ENCODE results near the gene PPIL1.

Gene PPIL1

DNA sequence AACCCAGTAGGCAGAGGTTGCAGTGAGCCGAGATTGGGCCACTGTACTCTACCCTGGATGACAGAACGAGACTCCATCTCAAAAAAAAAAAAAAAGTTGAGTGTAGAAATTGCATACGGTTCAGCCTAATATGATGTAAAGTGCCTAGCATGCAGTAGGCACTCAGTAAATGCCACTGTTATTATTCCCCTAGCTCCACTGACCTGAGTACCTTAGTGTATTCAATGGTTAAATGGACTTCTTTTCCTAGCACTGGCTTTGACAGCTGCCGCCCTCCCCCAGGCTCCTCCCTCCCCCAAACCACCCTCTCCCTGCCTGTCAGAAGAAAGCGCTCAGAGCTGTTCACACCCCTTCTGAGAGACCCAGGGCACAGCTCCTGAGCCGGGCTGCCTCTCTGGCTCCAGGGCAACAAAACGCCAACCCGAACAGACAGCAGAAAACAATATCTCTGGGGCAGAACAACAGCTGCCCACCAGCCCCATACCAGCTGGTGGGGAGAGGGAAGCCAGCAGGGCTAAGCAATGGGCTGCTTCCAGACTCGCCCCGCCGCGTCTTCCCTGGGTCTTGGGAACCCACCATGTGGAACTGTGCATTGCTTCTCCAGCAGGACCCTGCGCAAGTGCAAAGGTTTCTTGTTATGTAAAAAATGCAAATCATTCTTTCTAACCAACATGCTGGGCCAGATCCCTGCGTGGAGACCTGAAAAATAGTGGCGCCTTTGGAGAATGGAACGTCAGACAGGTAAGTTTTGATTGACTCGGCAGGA lies 39.8 kb downstream of the PPIL1 start:
- DNase-seq, result no peak

GRCh38 chr6:36833182-36833789 lies 41.3 kb downstream of the PPIL1 start:
- DNase-seq, result no peak

- no peak for DNase-seq
Measured at GRCh38 chr6:36832313-36832712, 42.3 kb downstream of the PPIL1 start.

DNA sequence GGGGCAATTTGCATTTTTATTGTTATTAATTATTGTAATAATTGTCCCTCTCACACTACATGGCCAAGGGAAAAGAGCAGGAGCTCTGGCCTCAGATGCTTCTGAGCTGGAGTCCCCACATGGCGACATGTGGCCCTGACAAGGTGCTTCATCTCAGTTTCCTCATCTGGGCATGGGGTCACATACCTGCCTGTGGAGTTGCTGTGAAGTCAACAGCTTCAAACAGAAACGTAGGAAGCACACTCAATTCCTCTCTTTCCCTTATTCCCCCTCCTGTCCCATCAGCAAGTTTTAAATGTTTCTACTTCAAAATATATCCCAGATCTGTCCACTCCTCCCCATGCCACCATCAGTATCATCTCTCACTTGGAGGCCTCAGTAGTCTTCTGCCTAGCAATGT lies 44.0 kb downstream of the PPIL1 start:
- DNase-seq, result no peak

- DNase-seq, result no peak
Measured at GRCh38 chr6:36829919-36830544, 44.6 kb downstream of the PPIL1 start.

- DNase-seq, result peak; percentile 64
Measured at GRCh38 chr6:36827261-36828079, 47.1 kb downstream of the PPIL1 start.

DNA sequence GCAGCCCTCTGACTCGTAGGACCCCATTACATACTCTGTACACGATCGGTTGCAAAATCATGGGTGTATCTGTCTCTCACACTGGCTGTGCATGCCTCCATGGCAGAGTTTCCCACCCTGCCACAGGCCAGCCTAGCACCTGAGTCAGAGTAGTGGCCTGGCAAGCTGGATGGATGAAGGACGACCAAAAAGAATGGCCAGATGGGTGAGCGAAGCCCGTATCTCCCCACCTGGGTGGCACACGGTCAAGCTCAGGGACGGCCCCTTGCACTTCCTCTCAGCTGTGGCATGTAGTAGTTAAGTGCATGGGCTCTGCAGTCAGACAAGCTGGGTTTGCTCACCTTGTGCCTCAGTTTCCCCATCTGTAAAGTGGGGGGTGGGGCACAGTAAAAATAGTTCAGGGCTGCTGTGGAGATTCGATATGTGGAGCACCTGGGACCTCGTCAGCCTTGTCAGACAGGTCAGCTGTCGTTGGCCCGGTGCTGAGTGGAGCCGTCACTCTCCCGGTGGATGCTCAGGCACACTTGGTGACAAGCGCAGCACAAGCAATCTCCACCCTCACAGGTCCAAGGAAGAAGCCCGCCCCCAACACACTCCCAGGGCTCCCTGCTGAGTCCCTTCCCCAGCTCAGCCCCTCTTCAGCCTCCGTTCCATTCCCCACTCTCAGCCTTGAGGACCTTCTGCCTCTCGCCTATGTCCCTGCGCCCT lies 47.9 kb downstream of the PPIL1 start:
- DNase-seq, result no peak

DNA sequence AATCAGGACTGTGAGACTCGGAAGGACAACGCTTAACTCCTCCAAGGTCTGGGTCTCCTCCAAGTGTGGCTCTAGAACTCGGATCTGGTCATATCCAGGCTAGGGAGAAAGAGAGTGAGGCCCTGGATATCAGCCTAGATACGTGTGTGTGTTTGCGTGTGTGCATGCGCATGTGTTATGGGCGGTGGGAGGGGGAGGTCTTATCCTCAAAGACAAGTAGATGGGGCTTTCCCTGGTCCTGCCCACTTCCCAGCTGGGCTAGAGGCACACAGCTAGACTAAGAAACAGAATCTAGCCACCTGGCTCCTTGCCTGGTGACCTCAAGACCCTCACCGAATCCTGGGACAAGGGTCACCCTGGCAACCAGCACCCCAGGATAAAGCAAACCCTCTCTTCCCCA lies 48.6 kb downstream of the PPIL1 start:
- no peak for DNase-seq

- no peak for DNase-seq
Measured at GRCh38 chr6:36825452-36825851, 49.2 kb downstream of the PPIL1 start.

DNA sequence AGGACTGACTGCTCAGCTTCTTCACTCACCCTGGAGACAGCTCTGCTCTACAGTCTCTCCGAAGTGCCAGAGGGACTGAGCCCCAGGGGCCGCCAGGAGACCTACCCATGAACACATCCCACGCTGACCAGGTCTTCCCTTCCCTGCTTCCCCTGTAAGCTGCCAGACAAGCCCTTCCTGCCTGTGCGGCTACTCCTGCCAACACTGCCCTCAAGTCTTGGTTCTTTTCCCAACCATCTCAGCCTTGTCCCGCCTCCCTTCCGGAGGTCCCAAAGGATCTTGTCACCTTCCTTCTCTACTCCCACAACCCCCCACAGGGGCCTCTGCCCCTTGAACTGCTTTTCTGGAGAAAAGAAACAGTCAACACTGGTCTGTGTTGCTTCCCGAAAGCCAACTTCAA lies 50.4 kb downstream of the PPIL1 start:
- no peak for DNase-seq

GRCh38 chr6:36823421-36824096 lies 51.0 kb downstream of the PPIL1 start:
- DNase-seq, result no peak

DNA sequence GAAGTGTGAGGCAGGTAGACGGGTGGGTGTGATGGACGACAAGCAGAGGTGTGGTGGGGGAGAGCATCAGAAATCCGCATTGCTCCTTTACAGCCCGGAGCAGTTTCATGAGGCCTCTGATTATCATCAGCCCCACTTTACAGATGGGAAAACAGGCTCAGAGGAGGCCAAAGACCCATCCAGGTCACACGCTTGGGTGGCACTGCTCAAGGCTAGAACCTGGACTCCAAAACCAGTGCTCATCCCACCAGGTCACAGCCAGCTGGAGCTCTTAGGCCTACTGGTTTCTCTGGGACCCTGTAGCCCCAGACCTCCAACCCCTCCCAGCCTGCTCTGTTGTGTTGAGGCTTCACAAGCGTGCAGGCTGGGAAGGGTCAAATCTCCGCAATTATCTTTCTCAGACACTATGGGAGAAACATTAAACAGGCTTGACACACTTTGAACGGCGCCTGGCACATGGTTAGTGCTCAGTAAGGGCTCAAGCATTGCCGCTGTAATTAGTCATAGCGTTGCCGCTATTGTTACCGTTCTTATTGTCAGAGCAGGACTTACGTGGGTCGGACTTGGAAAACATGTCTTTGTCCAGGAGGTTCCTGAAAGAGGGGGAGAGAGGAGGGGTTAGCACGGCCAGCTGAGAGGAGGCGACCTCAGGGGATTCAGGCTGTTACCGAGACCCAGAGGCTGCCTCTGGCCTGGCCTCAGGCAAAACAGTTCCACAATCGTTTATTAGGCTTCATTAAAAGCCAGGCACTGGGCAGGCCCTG lies 51.9 kb downstream of the PPIL1 start:
- no peak for DNase-seq

- DNase-seq, result no peak
Measured at GRCh38 chr6:36821581-36822335, 52.8 kb downstream of the PPIL1 start.

DNA sequence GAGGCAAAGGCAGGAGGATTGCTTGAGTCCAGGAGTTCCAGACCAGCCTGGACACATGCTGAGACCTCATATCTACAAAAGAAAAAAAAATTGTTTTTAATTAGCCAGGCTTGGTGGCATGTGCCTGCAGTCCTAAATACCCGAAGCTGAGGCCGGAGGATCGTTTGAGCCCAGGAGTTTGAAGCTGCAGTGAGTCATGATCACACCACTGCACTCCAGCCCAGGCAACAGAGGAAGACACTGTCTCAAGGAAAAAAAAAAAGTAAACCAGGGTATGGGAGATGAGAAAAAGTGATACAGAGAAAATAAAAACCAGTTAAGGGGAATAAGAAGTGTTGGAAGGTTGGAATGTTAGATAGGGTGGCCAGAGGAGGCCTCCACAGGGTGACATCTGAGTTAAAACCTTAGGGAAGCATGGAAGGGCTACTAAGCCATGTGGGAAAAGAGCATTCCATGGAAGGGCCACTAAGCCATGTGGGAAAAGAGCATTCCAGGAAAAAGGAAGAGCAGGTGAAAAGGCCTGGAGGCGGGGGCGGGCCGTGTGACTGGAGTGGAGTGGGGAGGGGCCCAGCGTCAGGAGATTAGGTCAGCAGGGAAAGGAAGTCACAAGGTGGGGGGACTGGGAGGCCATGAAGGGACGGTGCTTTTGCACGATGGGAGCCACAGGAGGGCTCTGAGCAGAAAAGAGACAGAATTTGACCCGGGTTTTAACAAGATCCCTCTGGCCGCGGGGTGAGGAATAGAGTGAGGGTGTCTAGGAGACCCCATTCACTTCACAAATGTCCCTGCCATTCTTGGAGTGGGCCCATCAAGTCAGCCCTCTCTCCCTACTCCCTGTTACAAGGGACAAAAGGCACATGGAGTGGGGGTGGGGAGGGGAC lies 53.7 kb downstream of the PPIL1 start:
- DNase-seq, result peak; percentile 56

DNA sequence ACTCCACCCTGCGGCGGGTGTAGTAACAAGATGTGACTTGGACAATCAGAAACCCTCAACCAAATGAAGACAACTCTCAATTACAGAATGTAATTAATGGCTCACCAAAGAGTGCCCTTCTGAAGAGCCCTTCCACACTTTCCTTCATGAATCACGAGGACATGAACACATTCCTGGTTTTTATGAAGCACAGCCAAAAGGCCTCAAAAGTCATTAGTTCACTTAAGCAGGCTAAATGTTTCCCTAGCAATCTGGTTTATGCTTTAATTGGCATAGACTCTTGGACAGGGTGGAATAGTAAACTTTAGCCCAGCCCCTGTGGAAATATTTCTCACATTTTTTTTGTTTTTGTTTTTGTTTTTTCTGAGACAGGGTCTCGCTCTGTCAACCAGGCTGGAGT lies 55.8 kb downstream of the PPIL1 start:
- no peak for DNase-seq

DNA sequence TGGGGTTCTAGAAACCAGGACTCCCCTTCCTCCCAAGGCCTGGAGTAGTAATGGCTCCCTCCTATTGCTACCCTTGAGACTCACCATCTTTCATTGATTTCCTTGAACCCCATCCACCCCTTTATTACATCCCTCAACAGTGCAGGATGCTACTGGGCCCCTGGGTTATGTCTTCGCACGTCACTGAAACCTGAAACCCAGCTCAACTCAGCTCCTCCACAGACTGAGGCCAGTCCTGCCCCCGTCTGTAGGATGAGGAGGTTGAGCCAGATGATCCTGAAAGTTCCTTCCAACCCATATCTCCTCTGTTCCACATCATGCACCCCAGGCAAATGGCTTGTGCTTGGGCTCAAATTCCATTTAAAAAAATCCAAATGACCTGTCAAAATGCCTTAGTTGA lies 56.8 kb downstream of the PPIL1 start:
- DNase-seq, result no peak

DNA sequence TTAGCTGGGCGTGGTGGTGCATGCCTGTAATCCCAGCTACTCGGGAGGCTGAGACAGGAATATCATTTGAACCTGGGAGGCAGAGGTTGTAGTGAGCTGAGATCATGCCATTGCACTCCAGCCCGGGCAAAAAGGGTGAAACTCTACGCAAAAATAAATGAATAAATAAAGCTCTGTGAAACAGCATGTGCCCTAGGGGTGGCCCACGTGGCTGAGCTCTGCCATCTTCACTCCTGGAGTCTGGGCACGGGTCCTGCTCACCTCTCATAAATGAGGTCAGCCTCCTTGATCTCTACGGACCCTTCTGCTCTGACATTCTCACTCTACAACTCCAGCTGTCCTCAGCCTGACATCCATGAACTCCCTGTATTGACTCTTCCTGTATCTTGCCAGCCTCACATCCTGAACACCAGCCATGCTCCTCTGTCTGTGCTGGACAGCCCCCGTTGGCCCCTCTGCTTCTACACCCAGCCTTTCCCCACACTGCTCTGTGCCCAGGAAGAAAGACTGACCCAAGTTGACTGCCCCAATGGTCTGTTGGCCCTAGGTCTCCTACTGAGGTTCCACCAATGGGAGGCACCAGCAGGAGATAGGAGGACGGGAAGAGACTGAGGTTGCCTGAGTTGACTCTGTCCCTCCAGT lies 57.3 kb downstream of the PPIL1 start:
- no peak for DNase-seq

GRCh38 chr6:36815962-36816735 lies 58.5 kb downstream of the PPIL1 start:
- no peak for DNase-seq
